ENCODE data around the gene MBNL1.

MBNL1 gene

DNA sequence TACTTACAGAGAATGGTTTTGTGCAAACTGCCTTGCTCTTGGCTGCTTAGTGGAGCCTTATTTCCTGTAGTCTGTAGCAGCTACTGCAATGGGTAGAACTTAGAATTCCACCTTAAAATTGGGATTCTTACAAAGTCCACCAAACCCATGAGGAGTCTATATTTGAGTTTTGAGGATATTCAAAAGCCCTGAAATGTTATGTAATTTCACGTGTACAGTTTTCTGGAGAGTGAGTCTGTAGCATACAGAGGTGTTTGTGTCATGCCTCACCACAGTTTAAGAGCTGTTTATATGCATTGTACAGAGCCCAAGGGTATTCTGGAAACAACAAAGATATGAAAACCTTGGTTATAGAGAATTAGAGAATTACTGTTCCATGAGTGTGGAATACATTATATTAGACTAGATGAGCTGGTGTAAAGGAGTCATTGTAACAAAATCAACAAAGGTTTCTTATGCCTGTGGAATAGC, 114.4 kb downstream of the MBNL1 start:
- in situ Hi-C loops (cut with MboI; ENCODE audit: low sequenced_read_pairs, unreplicated experiment): no loop called here
- DNase-seq (ENCODE audit: low spot score): no peak
- TF ChIP-seq CTCF (IDR thresholded peaks at IDR 0.05; ENCODE audit: borderline replicate concordance, control extremely low read depth, extremely low read depth, insufficient read depth, missing control alignments): no peak

GRCh38 chr3:152384412-152384811, 115.7 kb downstream of the MBNL1 start:
- DNase-seq (ENCODE audit: low spot score): no peak
- TF ChIP-seq CTCF (IDR thresholded peaks at IDR 0.05; ENCODE audit: borderline replicate concordance, control extremely low read depth, extremely low read depth, insufficient read depth, missing control alignments): no peak
- in situ Hi-C loops (cut with MboI; ENCODE audit: low sequenced_read_pairs, unreplicated experiment): no loop called here

- no peak for TF ChIP-seq CTCF (IDR thresholded peaks at IDR 0.05; ENCODE audit: borderline replicate concordance, control extremely low read depth, extremely low read depth, insufficient read depth, missing control alignments)
- DNase-seq (ENCODE audit: low spot score): no peak
- in situ Hi-C loops (cut with MboI; ENCODE audit: low sequenced_read_pairs, unreplicated experiment): no loop called here
Observed at GRCh38 chr3:152385761-152386160, 117.0 kb downstream of the MBNL1 start.

- TF ChIP-seq CTCF (IDR thresholded peaks at IDR 0.05; ENCODE audit: borderline replicate concordance, control extremely low read depth, extremely low read depth, insufficient read depth, missing control alignments): no peak
- in situ Hi-C loops (cut with MboI; ENCODE audit: low sequenced_read_pairs, unreplicated experiment): no loop called here
- DNase-seq (ENCODE audit: low spot score): no peak
Observed at GRCh38 chr3:152386208-152386607, 117.5 kb downstream of the MBNL1 start.

GRCh38 chr3:152388631-152389030, 119.9 kb downstream of the MBNL1 start:
- no peak for DNase-seq (ENCODE audit: low spot score)
- no peak for TF ChIP-seq CTCF (IDR thresholded peaks at IDR 0.05; ENCODE audit: borderline replicate concordance, control extremely low read depth, extremely low read depth, insufficient read depth, missing control alignments)
- in situ Hi-C loops (cut with MboI; ENCODE audit: low sequenced_read_pairs, unreplicated experiment): no loop called here

GRCh38 chr3:152389316-152389934, 120.7 kb downstream of the MBNL1 start:
- in situ Hi-C loops (cut with MboI; ENCODE audit: low sequenced_read_pairs, unreplicated experiment): no loop called here
- no peak for TF ChIP-seq CTCF (IDR thresholded peaks at IDR 0.05; ENCODE audit: borderline replicate concordance, control extremely low read depth, extremely low read depth, insufficient read depth, missing control alignments)
- no peak for DNase-seq (ENCODE audit: low spot score)

All from GM13976 (cell line).